ENCODE data around the gene LEKR1. TPM values are rescaled to one million over a fixed set of nuclear protein-coding genes. Genes with fewer than 3 reads are reported as not detected.
"Not testable (repeated sequence)": the region's sequence is repeated elsewhere in the genome, so short reads cannot be mapped to it uniquely, and the experiment has no call there.

LEKR1 gene
- total RNA-seq, 1 donor: 0.36 TPM

GRCh38 chr3:156908398-156908797, 82.2 kb downstream of the LEKR1 start:
- H3K4me3 ChIP-seq (ENCODE audit: insufficient read depth, low read length): no peak overlapping the region
- H3K79me2 ChIP-seq (ENCODE audit: insufficient read depth, low read length): no peaks in the 10 kb centered on the region
- TF ChIP-seq CTCF (IDR thresholded peaks at IDR 0.05; ENCODE audit: extremely low read depth, low read depth, low read length): no peak
- peaks cover 3% of the 10 kb centered on the region for H3K4me1 ChIP-seq (ENCODE audit: insufficient read depth, low read length)
- H2AFZ ChIP-seq (ENCODE audit: low read length): no peak overlapping the region
- no peaks in the 10 kb centered on the region for H4K20me1 ChIP-seq (ENCODE audit: insufficient read depth, low read length)
- no peaks in the 10 kb centered on the region for H3K36me3 ChIP-seq (ENCODE audit: insufficient read depth, low read length)
- DNase-seq (ENCODE audit: insufficient read length, low spot score, missing footprints): no peak
- no peak overlapping the region for H3K4me2 ChIP-seq (ENCODE audit: insufficient read depth, low read length)
- H3K27ac ChIP-seq (ENCODE audit: low read depth, low read length): no peak overlapping the region
- H3K9me3 ChIP-seq (ENCODE audit: low read depth, low read length): no peaks in the 10 kb centered on the region
- H3K27me3 ChIP-seq (ENCODE audit: insufficient read depth, low read length): no peaks in the 10 kb centered on the region

- no peaks in the 10 kb centered on the region for H3K79me2 ChIP-seq (ENCODE audit: insufficient read depth, low read length)
- no peaks in the 10 kb centered on the region for H4K20me1 ChIP-seq (ENCODE audit: insufficient read depth, low read length)
- H3K36me3 ChIP-seq (ENCODE audit: insufficient read depth, low read length): no peaks in the 10 kb centered on the region
- no peak overlapping the region for H3K27ac ChIP-seq (ENCODE audit: low read depth, low read length)
- no peaks in the 10 kb centered on the region for H3K9me3 ChIP-seq (ENCODE audit: low read depth, low read length)
- H2AFZ ChIP-seq (ENCODE audit: low read length): no peak overlapping the region
- H3K4me2 ChIP-seq (ENCODE audit: insufficient read depth, low read length): no peak overlapping the region
- H3K4me3 ChIP-seq (ENCODE audit: insufficient read depth, low read length): no peak overlapping the region
- H3K27me3 ChIP-seq (ENCODE audit: insufficient read depth, low read length): no peaks in the 10 kb centered on the region
- H3K4me1 ChIP-seq (ENCODE audit: insufficient read depth, low read length): no peaks in the 10 kb centered on the region
- DNase-seq (ENCODE audit: insufficient read length, low spot score, missing footprints): no peak
- TF ChIP-seq CTCF (IDR thresholded peaks at IDR 0.05; ENCODE audit: extremely low read depth, low read depth, low read length): no peak
Measured at GRCh38 chr3:156910022-156910421, 83.9 kb downstream of the LEKR1 start.

- not testable (repeated sequence) for H3K9me3 ChIP-seq (ENCODE audit: low read depth, low read length); H3K4me3 ChIP-seq (ENCODE audit: insufficient read depth, low read length); H3K27ac ChIP-seq (ENCODE audit: low read depth, low read length); H2AFZ ChIP-seq (ENCODE audit: low read length); H4K20me1 ChIP-seq (ENCODE audit: insufficient read depth, low read length); H3K4me2 ChIP-seq (ENCODE audit: insufficient read depth, low read length); H3K27me3 ChIP-seq (ENCODE audit: insufficient read depth, low read length); DNase-seq (ENCODE audit: insufficient read length, low spot score, missing footprints); H3K36me3 ChIP-seq (ENCODE audit: insufficient read depth, low read length); H3K79me2 ChIP-seq (ENCODE audit: insufficient read depth, low read length); H3K4me1 ChIP-seq (ENCODE audit: insufficient read depth, low read length)
Measured at GRCh38 chr3:156910831-156911230, 84.7 kb downstream of the LEKR1 start.

DNA sequence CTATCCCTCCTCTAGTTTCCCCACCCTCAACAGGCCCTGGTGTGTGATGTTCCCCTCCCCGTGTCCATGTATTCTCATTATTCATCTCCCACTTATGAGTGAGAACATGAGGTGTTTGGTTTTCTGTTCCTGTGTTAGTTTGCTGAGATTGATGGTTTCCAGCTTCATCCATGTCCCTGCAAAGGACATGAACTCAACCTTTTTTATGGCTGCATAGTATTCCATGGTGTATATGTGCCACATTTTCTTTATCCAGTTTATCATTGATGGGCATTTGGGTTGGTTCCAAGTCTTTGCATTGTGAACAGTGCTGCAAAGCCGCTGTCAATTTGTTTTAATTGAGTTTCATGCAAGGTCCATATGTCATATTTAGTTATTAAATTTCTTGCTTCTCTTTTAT, 88.1 kb downstream of the LEKR1 start:
- H3K4me1 ChIP-seq (ENCODE audit: insufficient read depth, low read length); H3K27me3 ChIP-seq (ENCODE audit: insufficient read depth, low read length); H3K4me2 ChIP-seq (ENCODE audit: insufficient read depth, low read length); H3K79me2 ChIP-seq (ENCODE audit: insufficient read depth, low read length); H2AFZ ChIP-seq (ENCODE audit: low read length); H3K4me3 ChIP-seq (ENCODE audit: insufficient read depth, low read length); DNase-seq (ENCODE audit: insufficient read length, low spot score, missing footprints); H3K9me3 ChIP-seq (ENCODE audit: low read depth, low read length); H4K20me1 ChIP-seq (ENCODE audit: insufficient read depth, low read length); H3K27ac ChIP-seq (ENCODE audit: low read depth, low read length); H3K36me3 ChIP-seq (ENCODE audit: insufficient read depth, low read length): not testable (repeated sequence)

DNA sequence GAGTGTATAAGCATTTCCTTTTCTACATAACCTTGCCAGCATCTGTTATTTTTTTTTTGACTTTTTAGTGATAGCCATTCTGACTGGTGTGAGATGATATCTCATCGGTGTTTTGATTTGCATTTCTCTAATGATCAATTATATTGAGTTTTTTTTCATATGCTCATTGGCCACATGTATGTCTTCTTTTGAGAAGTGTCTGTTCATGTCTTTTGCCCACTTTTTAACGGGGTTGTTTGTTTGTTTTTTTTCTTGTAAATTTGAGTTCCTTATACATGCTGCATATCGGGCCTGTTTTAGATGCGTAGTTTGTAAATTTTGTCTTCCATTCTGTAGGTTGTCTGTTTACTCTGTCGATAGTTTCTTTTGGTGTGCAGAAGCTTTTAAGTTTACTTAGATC, 89.2 kb downstream of the LEKR1 start:
- no peaks in the 10 kb centered on the region for H3K36me3 ChIP-seq (ENCODE audit: insufficient read depth, low read length)
- no peak overlapping the region for H2AFZ ChIP-seq (ENCODE audit: low read length)
- H3K9me3 ChIP-seq (ENCODE audit: low read depth, low read length): no peaks in the 10 kb centered on the region
- H3K4me3 ChIP-seq (ENCODE audit: insufficient read depth, low read length): no peak overlapping the region
- H3K79me2 ChIP-seq (ENCODE audit: insufficient read depth, low read length): no peaks in the 10 kb centered on the region
- no peak for TF ChIP-seq CTCF (IDR thresholded peaks at IDR 0.05; ENCODE audit: extremely low read depth, low read depth, low read length)
- H3K27ac ChIP-seq (ENCODE audit: low read depth, low read length): no peak overlapping the region
- H3K27me3 ChIP-seq (ENCODE audit: insufficient read depth, low read length): no peaks in the 10 kb centered on the region
- DNase-seq (ENCODE audit: insufficient read length, low spot score, missing footprints): no peak
- no peaks in the 10 kb centered on the region for H4K20me1 ChIP-seq (ENCODE audit: insufficient read depth, low read length)
- no peaks in the 10 kb centered on the region for H3K4me1 ChIP-seq (ENCODE audit: insufficient read depth, low read length)
- H3K4me2 ChIP-seq (ENCODE audit: insufficient read depth, low read length): no peak overlapping the region
